Measurements from ENCODE around the gene MRPL3.
"Not testable (repeated sequence)": the region's sequence is repeated elsewhere in the genome, so short reads cannot be mapped to it uniquely, and the experiment has no call there.

Gene MRPL3

DNA sequence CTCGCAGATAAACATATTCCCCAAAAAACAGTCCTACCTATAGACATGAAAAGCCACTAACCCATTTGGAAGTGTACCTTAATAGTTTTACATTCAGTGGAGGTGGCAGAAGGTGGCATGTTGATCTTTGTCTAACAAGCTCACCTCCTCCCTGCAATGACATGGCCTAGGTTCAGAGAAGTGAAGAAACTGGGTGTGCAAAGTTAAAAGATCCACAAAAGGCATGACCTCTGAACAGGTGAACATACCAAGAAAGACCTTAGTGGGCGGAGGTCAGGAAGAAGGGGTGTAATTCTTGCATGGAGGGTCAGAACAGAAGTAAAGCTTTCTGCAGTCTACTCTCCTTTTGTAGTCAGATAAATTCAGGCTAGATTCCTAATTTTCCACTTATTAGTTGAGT is 822 bp downstream of the MRPL3 start:
- DNase-seq (ENCODE audit: low read depth in 4 of 4, low spot score in 1 of 4): no peak

- no peak for DNase-seq (ENCODE audit: low read depth in 4 of 4, low spot score in 1 of 4)
Observed at GRCh38 chr3:131494706-131495105, 8.1 kb downstream of the MRPL3 start.

- DNase-seq (ENCODE audit: low read depth in 4 of 4, low spot score in 1 of 4): no peak
Observed at GRCh38 chr3:131491775-131492174, 11.0 kb downstream of the MRPL3 start.

DNA sequence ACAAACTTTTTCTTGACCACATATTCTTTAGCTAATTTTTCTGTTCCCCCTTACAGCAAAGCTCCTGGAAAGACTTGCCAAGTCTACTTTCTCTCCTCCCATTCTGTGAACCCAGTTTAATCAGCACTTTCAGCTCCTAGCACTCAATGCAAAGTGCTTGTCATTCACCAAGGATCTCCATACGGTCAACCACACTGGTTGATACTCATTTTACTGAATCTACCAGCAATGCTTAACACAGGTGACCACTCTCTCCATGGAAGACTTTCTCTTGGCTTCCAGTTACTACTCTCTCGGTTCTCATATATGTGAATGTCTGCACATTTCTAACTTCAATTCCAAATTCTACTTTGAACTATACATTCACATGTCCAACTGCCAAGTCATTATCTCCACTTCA is 11.7 kb downstream of the MRPL3 start:
- no peak for DNase-seq (ENCODE audit: low read depth in 4 of 4, low spot score in 1 of 4)

DNA sequence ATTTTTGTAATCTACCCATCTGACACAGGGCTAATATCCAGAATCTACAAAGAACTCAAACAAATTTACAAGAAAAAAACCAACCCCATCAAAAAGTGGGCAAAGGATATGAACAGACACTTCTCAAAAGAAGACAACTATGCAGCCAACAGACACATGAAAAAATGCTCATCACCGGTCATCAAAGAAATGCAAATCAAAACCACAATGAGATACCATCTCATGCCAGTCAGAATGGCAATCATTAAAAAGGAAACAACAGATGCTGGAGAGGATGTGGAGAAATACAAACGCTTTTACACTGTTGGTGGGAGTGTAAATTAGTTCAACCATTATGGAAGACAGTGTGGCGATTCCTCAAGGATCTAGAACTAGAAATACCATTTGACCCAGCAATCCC is 16.2 kb downstream of the MRPL3 start:
- not testable (repeated sequence) for DNase-seq (ENCODE audit: low read depth in 4 of 4, low spot score in 1 of 4)

GRCh38 chr3:131485119-131485518 is 17.7 kb downstream of the MRPL3 start:
- no peak for DNase-seq (ENCODE audit: low read depth in 4 of 4, low spot score in 1 of 4)

DNA sequence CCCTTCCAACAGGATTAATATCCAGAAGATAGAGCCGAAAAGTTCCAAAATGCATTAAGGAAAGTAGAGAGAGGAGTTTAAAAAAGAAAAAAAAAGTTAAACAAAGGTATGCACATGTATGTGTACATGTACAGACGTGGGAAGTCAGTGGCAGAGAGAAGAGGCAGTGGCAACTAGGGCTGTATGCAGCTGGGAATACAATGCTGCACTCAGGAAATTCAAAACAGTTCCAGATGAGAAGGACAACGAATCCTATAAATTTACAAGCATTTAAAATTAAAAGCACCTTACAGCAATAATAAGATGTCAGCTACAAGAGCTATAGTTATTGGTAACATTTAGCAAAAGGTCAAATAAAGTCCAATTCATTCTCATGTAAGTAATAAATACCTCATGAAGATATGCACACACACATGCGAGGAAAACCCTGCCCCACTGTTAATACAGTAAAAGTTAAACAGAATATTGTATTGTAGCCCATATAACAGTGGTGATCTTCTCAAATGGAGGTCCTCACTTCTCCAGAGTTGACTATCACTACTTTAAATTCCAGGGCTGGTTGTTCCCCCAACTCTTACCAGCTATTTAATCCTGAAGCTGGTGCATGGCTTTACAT is 18.2 kb downstream of the MRPL3 start:
- DNase-seq (ENCODE audit: low read depth in 4 of 4, low spot score in 1 of 4): no peak

DNA sequence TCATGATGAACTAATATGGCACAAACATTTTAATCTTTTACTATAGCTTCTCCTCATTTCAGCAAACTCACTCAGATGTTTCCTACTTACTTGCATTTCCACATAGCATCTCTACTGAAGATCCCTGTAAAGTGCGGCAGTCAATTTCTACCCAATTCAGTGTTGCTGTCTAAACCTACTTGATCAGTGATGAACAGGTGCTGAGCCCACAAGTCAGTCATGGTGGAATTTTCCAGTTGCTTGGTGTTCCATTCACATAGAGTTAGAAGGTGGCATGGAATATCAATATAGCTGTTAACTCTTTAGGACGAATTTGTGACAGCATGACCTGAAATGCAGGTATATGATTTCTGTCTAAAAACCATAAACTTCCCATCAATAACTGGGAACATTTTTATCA is 22.7 kb downstream of the MRPL3 start:
- no peak for DNase-seq (ENCODE audit: low read depth in 4 of 4, low spot score in 1 of 4)

GRCh38 chr3:131477813-131478212 is 25.0 kb downstream of the MRPL3 start:
- DNase-seq (ENCODE audit: low read depth in 4 of 4, low spot score in 1 of 4): no peak

DNA sequence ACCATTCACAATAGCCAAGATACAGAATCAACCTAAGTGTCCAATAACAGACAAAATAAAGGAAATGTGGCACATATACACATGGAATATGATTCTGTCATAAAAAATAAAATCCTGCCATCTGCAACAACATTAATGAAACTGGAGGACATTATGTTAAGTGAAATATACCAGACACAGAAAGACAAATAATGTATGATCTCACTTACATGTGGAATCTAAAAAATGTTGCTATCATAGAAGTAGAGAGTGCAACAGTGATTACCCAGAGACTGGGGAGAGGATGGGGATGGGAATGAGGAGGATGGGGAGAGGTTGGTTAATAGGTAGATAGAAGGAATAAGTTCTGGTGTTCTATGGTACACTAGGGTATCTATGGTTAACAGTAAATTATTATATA is 28.7 kb downstream of the MRPL3 start:
- DNase-seq (ENCODE audit: low read depth in 4 of 4, low spot score in 1 of 4): no peak

GRCh38 chr3:131470377-131470776 is 32.4 kb downstream of the MRPL3 start:
- DNase-seq (ENCODE audit: low read depth in 4 of 4, low spot score in 1 of 4): no peak

- DNase-seq (ENCODE audit: low read depth in 4 of 4, low spot score in 1 of 4): no peak
Observed at GRCh38 chr3:131458653-131459052, 44.1 kb downstream of the MRPL3 start.

DNA sequence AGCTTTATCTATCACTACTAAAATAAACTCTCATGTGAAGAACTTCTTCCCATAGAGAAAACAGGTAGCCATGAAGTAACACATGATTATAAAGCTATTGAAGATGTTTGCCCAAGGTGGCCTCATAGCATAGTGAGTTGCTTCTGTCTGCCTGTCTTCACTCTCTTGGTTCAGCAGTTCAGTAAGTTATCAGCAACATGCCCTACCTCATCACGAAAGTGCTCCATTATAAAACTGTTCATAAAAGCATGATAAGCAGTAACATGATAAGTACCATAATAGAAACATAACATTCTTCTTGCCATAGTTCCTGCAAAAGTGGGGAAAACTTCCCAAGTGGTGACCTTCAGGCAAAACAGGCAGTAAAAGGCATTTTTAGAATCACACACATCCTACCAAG is 45.6 kb downstream of the MRPL3 start:
- DNase-seq (ENCODE audit: low read depth in 4 of 4, low spot score in 1 of 4): no peak

DNA sequence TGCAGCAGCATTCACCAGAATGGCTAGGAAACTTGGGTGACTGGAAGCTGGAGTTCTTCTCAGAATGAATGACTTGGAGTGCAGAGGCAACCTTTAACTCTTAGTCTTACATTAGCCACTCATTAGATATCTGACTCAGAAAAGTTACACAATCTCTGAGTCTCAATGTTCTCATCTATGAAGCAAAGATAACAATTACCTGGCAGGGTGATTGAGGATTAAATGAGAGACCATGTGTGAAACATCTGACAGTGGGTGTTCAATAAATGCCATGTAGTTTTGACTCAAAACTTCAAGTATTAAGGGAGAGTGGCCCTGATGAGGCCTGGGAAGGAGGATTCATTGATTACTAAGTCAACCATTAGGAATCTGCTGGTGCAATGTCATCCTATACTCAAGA is 48.3 kb downstream of the MRPL3 start:
- no peak for DNase-seq (ENCODE audit: low read depth in 4 of 4, low spot score in 1 of 4)

DNA sequence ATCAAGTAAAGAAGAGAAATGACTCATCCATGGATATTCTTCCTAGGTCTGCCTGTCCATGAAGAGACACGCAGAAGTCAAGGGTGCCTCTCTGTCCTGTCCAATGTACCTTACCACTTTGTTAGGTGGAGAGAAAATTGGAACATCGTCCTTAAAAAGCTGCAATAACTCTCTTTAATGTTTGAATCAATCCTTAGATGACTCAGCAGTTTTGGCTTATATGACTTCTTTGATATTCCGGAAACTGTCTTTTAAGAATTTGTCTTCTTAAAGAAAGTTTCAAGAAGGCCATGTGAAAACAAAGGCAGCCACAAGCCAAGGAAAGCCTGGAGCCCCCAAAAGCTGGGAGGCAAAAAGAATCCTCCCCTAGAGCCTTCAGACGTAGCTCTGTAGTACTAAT is 49.2 kb downstream of the MRPL3 start:
- DNase-seq (ENCODE audit: low read depth in 4 of 4, low spot score in 1 of 4): no peak

DNA sequence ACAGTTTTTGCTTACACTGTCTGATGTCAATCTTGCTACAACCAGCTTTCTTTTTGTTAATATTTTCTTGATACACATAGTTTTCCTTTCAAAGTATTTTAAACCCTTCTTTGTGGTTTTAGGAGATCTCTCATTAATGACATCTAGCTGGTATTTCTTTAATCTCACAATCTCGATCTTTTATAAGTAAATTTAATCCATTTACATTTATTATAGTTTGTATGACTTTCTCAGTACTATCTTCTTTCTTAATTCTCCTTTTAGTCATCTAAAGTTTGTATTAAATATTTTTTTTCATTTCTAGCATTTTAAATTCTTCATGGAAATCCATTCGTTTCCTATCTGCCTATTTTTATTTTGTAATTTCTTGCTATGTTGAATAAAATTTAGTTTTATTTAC is 55.4 kb downstream of the MRPL3 start:
- DNase-seq (ENCODE audit: low read depth in 4 of 4, low spot score in 1 of 4): no peak

GRCh38 chr3:131444180-131444579 is 58.6 kb downstream of the MRPL3 start:
- DNase-seq (ENCODE audit: low read depth in 4 of 4, low spot score in 1 of 4): no peak

- DNase-seq (ENCODE audit: low read depth in 4 of 4, low spot score in 1 of 4): no peak
Observed at GRCh38 chr3:131439084-131439483, 63.7 kb downstream of the MRPL3 start.

- no peak for DNase-seq (ENCODE audit: low read depth in 4 of 4, low spot score in 1 of 4)
Observed at GRCh38 chr3:131435000-131435399, 67.8 kb downstream of the MRPL3 start.

GRCh38 chr3:131432441-131432840 is 70.3 kb downstream of the MRPL3 start:
- no peak for DNase-seq (ENCODE audit: low read depth in 4 of 4, low spot score in 1 of 4)

DNA sequence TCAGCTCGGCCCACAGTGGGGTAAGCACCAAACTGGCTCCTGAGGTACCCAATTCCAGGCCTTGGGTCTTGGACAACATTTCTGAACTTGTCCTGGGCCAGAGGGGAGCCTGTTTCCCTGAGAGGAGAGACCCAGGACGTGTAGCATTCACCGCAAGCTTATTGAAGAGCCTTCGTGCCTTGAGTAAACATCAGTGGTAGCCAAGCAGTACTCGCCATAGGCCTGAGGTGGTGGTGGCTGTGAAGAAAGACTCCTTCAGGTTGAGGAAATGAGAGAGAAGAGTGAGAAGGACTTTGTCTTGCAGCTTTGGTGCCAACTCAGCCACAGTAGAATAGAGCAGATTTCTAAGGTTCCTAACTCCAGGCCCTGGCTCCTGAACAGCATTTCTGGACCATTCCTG is 71.0 kb downstream of the MRPL3 start:
- DNase-seq (ENCODE audit: low read depth in 4 of 4, low spot score in 1 of 4): no peak

DNA sequence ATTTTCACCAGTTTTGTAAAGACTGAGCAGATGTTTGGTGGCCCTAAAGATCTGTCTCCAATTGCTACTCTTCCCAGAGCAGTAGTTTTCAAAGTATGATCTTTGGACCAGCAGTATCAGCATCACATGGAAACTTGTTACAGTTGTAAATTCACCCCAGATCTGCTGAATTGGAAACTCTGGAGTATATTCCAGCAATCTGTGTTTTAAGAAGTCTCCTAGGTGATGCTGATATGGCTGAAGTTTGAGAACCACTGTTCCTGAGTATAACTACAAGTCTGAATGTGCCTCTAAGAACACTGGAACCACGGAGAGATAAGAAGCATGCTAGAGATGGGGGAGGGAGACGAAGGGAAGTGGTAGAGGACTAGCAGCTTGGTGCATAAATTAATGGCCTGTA is 75.5 kb downstream of the MRPL3 start:
- DNase-seq (ENCODE audit: low read depth in 4 of 4, low spot score in 1 of 4): no peak

GRCh38 chr3:131421957-131422498 is 80.7 kb downstream of the MRPL3 start:
- DNase-seq (ENCODE audit: low read depth in 4 of 4, low spot score in 1 of 4): no peak

DNA sequence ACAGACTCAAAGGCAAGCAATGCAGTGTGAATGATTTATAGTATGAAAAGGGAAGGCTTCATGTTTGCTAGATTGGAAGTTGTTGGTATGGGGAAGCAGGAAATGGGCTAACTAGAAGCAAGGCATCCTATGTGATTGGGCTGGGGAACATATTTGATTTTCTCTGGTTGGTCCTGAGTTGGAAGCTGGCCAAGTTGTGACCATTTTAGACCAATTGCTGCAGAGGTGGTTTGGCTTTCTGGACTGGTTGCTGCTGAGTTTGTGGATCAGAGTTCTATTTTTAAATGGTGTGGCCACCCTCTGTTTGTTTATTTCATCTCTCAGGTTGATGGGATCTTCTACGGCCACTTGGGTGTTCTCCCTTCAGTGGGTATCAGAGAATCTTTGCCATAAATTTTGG is 81.5 kb downstream of the MRPL3 start:
- no peak for DNase-seq (ENCODE audit: low read depth in 4 of 4, low spot score in 1 of 4)

All from stimulated activated CD4-positive, alpha-beta T cell treated with anti-CD3 and anti-CD28 coated beads, Interleukin-1b, Interleukin-23, amount 100 ng/mL, for 24 hours (primary cell).